GM19455 (cell line): ENCODE data around the gene SNRK.
"Not testable (repeated sequence)": the region's sequence is repeated elsewhere in the genome, so short reads cannot be mapped to it uniquely, and the experiment has no call there.

Experiments
- ATAC-seq: cut with Tn5 transposase; IDR thresholded peaks from one replicate; pipeline ENCODE4 v1.9.1; 2021; ENCODE audit not compliant: unreplicated experiment

Gene SNRK

DNA sequence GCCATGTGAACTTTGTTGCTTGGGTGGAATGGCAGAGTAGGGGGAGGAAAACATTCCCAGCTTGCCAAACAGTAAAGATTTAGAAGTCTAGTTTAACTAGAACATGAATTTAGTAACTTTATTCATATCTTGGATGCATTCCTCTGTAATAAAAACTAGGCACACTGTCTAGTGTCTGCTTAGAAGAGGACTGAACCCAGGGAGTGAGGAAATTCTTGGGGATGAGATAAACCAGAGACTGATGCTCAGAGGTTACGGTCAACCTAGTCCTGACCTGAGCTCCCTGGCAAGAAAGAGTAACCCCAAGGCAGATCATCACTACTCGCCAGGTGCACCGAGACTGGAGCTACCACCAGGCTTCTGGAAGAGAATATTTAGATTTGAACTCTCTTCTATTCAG, 58.2 kb downstream of the SNRK start:
- no peak for ATAC-seq

GRCh38 chr3:43345246-43345645, 58.9 kb downstream of the SNRK start:
- no peak for ATAC-seq

DNA sequence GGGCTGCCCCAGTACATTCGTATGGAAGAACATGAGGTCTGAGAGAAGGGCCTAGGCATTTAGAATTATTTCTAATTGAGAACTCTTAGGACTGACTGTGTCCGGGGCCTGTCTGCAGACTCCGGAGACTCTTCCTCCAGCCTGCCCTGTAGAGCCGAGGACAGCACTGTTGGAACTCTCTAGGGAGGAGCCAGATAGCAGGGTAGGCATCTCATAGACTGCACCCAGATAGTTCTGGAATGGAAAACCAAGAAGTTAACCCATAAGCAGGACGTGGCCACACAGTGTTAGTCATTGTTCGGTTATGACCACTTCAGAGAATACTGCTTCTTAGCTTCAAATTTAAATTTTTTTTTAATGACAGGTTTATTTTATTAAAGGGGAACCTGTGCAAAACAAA, 59.5 kb downstream of the SNRK start:
- no peak for ATAC-seq

- no peak for ATAC-seq
Measured at GRCh38 chr3:43346978-43347749, 60.8 kb downstream of the SNRK start.

- no peak for ATAC-seq
Measured at GRCh38 chr3:43347774-43348173, 61.4 kb downstream of the SNRK start.

GRCh38 chr3:43348350-43348749, 62.0 kb downstream of the SNRK start:
- no peak for ATAC-seq

- ATAC-seq: no peak
Measured at GRCh38 chr3:43348852-43349574, 62.7 kb downstream of the SNRK start.

DNA sequence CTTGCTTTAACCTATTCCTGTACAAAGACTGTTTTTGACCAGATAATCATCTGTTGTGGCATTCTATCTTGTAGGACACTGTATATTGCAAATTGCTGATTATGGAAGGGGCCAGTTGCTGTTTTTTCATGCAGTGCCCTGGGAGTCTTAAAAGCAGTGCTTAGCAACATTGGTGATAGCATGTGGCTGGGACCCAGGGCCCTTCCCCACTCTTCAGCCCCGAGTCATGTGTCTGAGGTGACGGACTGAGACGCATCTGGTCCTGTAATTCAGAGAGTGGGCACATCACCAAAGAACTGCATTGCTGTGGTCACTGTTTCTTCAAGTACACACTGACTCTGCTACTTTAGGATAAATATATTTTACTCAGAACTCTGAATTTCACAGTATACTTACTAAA, 63.4 kb downstream of the SNRK start:
- ATAC-seq: no peak

- ATAC-seq: no peak
Measured at GRCh38 chr3:43353393-43353792, 67.1 kb downstream of the SNRK start.

DNA sequence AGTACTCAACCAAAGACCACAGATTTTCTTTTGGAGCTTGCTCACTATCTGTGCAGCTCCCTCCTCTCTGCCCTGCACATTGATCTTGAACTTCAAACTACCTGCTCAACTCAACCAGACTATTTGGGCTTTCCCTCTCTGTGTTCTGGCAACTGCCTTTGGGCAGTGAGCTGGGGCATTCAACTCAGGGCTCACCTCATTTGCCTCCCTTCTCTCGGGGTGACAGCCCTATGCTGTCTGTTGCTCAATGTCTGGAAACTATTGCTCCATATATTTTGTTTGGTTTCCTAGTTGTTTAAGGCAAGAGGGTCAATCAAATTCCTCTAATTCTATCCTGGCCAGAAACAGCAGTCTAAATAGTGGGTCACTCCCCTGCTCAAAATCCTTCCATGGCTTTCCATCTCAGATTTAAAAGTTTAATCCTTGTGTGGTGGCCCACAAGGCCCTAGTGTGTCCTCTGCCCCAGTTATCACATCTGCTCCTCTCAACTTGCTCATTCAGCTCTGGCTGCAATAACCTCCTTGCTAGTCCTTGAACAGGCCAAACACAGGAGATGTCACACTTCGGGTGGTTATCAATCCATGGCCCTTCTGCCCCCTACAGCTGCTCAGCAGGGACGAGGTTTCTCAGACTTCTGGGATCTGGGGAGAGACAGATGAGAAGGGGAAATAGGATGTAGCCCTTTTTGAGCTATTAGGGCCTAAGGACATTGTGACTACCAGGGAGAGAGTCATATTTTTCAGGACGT, 67.8 kb downstream of the SNRK start:
- ATAC-seq: no peak

DNA sequence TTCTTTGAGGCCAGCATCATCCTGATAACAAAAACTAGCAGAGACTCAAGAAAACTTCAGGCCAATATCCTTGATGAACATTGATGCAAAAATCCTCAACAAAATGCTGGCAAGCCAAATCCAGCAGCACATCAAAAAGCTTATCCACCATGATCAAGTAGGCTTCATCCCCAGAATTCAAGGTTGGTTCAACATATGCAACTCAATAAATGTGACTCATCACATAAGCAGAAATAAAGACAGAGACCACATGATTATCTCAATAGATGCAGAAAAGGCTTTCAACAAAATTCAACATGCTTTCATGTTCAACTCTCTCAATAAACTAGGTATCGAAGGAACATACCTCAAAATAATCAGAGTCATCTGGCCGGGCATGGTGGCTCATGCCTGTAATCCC, 69.7 kb downstream of the SNRK start:
- not testable (repeated sequence) for ATAC-seq

DNA sequence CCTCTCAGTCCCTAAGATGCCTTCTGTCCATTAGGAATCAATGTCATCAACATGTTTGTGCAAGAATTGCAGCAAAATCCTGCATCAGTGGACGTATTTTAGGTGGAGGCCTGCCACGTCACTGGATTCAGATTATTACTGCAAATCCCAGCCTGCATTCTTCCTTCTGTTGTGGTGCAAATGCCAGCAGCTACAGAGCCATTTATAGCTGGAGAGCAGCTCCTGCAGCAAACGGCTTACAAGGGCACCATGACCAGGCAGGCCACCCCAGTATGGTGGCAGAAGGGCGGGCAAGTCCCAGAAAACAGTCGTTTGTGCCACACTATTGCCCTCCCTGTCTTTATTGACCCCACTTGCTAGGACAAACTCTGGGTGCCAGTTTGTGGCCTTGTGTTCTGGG, 74.7 kb downstream of the SNRK start:
- ATAC-seq: no peak

DNA sequence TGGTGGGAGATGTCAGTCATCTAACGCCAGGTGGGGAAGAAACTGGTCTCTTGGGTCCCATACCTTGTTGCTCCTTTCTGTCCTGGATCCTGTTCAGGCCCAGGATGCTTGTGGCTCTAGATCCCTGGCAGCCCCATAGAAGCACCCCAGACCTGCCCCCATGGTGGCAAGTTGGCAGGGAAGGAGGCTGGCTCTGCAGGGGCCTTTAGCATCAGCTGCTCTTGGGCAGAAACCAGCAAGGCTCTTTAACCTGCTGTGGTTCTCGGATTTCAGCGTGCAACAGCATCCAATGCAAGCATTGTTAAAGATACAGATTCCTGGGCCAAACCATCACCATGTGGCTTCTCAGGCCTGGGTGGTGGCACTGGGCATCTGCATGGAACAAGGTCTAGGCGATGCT, 75.8 kb downstream of the SNRK start:
- no peak for ATAC-seq

- no peak for ATAC-seq
Measured at GRCh38 chr3:43362961-43363360, 76.6 kb downstream of the SNRK start.

GRCh38 chr3:43363621-43364266, 77.4 kb downstream of the SNRK start:
- no peak for ATAC-seq

DNA sequence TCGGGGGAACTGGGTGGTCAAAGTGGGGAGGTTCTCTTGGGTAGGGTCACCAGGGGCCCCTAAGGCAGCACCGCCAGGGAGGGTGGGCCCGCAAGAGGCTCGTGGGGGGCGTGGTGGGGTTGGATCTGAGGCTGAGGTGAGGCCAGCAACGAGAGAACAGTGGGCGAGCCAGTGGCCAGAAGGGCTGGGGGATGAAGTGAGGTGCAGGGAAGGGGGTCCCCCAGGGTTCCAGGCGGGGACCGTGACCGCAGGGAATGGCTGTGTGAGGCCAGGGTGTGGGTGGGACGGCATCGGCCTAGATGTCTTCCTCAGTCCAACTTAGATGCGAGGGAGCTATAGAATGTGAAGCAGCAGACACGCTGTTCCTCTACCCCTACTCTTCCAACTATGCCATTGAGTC, 78.2 kb downstream of the SNRK start:
- no peak for ATAC-seq

GRCh38 chr3:43364926-43365325, 78.6 kb downstream of the SNRK start:
- no peak for ATAC-seq

DNA sequence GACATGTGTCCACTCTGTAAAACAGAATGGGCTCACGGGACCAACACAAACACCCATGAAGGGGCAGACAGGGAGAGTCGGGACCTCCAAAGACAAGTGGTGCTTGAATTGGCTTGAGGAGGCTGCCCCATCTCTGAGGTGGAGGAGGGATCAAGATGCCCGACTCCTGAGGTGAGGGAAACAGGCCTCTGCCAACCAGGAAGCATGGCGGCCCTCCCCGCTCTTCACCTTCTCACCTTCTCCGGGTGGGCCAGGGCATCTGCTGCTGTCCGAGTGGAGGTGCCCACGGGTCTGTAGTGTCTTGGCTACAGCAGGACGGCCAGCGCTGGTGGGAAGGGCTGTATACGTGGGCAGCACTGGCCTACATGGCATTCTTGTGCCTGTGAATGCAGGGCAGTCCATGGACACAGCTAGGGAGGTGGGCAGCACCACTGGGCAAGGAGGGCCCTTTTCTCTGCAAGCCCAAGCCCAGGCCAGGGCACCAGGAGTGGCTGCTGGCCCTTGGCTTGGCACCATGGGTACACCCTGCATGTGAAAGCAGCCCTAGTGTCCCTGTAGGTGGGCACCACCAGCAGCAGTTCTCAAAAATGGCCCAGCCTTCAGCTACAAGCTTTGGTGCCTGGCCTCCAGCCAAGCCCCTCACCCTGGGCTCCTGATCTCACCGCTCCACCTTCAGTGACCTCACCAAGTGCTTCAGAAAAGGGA, 79.4 kb downstream of the SNRK start:
- ATAC-seq: no peak

GRCh38 chr3:43366481-43366880, 80.1 kb downstream of the SNRK start:
- no peak for ATAC-seq

- no peak for ATAC-seq
Measured at GRCh38 chr3:43366885-43367284, 80.5 kb downstream of the SNRK start.
